BLaER1 treated with 17β-estradiol and CSF1 and Interleukin-3, amounts not matched to agents 10 nM and 100 nM (cell line): ENCODE measurements around the gene TLE2.

Experiments
- H3K27ac ChIP-seq, 11 experiments: shearing (Covaris generic); formaldehyde crosslinking; 2 replicates each; pipeline ENCODE4 v1.8.1; 2022
- H3K27me3 ChIP-seq, 11 experiments: shearing (Covaris generic); formaldehyde crosslinking; 2 replicates each; pipeline ENCODE4 v1.8.1; 2022
- H3K36me3 ChIP-seq, 11 experiments: shearing (Covaris generic); formaldehyde crosslinking; 2 replicates each; pipeline ENCODE4 v1.8.1; 2022
- H3K4me1 ChIP-seq, 10 experiments: shearing (Covaris generic); formaldehyde crosslinking; 2 replicates each; pipeline ENCODE4 v1.8.1; 2022
- H3K4me2 ChIP-seq, 11 experiments: shearing (Covaris generic); formaldehyde crosslinking; 2 replicates each; pipeline ENCODE4 v1.8.1; 2022
- H3K4me3 ChIP-seq, 10 experiments: shearing (Covaris generic); formaldehyde crosslinking; 2 replicates each; pipeline ENCODE4 v1.8.1; 2022
- H3K9ac ChIP-seq, 11 experiments: shearing (Covaris generic); formaldehyde crosslinking; 2 replicates each; pipeline ENCODE4 v1.8.1; 2022
- H3K9me3 ChIP-seq, 11 experiments: shearing (Covaris generic); formaldehyde crosslinking; replicated peaks in 1 of 11; 2 replicates each; pipeline ENCODE4 v1.8.1; 2022
- H4K20me1 ChIP-seq, 11 experiments: shearing (Covaris generic); formaldehyde crosslinking; 2 replicates each; pipeline ENCODE4 v1.8.1; 2022
- Cebpa-rat ChIP-seq, 11 experiments: shearing (Covaris generic); IDR thresholded peaks; 2 replicates each; pipeline ENCODE4 v1.8.1; 2022

The TLE2 gene

DNA sequence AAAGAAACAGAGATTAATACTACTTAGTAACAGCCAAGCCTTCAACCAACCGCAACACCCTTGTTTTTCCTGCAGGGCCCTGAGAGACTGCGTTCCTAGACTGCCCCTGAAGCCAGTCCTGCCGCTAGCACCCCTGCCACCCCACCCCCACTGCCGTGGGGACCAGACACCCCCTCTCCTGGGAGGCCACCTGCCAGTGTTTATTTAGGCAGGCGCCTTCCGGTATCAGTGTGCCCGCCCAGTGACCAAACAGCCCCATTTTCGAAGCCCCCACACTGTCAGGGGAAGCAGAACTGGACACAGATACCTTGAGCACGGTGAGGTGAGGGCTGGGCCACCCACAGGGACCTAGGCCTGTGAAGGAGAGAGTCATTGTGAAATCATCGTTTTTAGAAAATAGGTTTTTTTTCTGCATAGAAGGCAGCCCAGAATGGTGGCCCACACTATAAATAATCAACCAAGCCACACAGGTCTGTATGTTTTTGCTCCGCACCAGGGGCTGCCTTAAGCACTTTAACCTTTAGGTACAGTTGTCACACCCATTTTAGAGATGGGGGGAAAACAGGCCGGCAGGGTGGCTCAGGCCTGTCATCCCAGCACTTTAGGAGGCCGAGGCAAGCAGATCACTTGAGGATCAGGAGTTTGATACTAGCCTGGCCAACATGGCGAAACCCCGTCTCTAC lies 36.7 kb upstream of the TLE2 start:
- Histone ChIP-seq H3K27me3 (no peaks in the 10 kb centered on the region), H3K27ac (peak overlapping the region in 10 of 11 experiments; percentile 3 to 74 (median 58); a peak in 18 of 22 replicates), H3K4me2 (peak overlapping the region; percentile 63 to 87 (median 75)), H4K20me1 (peaks cover 0 to 6% (median 4%) of the 10 kb centered on the region in 11 experiments; a peak in 10 of 22 replicates), H3K9ac (peak overlapping the region; percentile 3 to 69 (median 48); a peak in 18 of 22 replicates), H3K4me1 (peaks cover 27 to 59% (median 49%) of the 10 kb centered on the region in 10 experiments), H3K9me3 (no peaks in the 10 kb centered on the region), H3K36me3 (peaks cover 0 to 3% (median 0%) of the 10 kb centered on the region in 11 experiments; a peak in 3 of 22 replicates), H3K4me3 (0 out of 20 replicates have a peak overlapping the region, but pooled peaks of 1 of the 10 experiments have one; percentile 1)
- TF ChIP-seq Cebpa-rat (IDR thresholded peaks at IDR 0.05) = peak in 2 of 11 experiments; percentile 5 to 9; a peak in 1 of 22 replicates

DNA sequence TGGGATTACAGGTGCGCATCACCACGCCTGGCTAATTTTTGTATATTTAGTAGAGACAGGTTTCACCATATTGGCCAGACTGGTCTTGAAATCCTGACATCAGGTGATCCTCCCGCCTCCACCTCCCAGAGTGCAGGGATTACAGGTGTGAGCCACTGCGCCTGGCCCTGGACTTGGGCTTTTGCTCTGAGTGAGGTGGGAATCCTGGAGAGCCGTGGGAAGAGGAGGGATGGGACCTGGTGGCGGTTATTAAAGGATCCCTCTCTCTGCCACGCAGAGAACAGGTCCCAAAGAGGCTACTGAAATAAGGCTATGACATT lies 34.9 kb upstream of the TLE2 start:
- Histone ChIP-seq H4K20me1 (peaks cover 14 to 24% (median 22%) of the 10 kb centered on the region in 11 experiments), H3K4me3 (no peak overlapping the region), H3K4me2 (peak overlapping the region; percentile 64 to 91 (median 83); a peak in 18 of 22 replicates), H3K9me3 (no peaks in the 10 kb centered on the region), H3K27me3 (no peaks in the 10 kb centered on the region), H3K9ac (peak overlapping the region in 3 of 11 experiments; percentile 88 to 98 (median 88); a peak in 4 of 22 replicates), H3K27ac (peak overlapping the region in 3 of 11 experiments; percentile 15 to 93 (median 86); a peak in 5 of 22 replicates), H3K4me1 (peaks cover 45 to 77% (median 68%) of the 10 kb centered on the region in 10 experiments), H3K36me3 (peaks cover 11 to 19% (median 13%) of the 10 kb centered on the region in 11 experiments)
- no peak for TF ChIP-seq Cebpa-rat (IDR thresholded peaks at IDR 0.05)

DNA sequence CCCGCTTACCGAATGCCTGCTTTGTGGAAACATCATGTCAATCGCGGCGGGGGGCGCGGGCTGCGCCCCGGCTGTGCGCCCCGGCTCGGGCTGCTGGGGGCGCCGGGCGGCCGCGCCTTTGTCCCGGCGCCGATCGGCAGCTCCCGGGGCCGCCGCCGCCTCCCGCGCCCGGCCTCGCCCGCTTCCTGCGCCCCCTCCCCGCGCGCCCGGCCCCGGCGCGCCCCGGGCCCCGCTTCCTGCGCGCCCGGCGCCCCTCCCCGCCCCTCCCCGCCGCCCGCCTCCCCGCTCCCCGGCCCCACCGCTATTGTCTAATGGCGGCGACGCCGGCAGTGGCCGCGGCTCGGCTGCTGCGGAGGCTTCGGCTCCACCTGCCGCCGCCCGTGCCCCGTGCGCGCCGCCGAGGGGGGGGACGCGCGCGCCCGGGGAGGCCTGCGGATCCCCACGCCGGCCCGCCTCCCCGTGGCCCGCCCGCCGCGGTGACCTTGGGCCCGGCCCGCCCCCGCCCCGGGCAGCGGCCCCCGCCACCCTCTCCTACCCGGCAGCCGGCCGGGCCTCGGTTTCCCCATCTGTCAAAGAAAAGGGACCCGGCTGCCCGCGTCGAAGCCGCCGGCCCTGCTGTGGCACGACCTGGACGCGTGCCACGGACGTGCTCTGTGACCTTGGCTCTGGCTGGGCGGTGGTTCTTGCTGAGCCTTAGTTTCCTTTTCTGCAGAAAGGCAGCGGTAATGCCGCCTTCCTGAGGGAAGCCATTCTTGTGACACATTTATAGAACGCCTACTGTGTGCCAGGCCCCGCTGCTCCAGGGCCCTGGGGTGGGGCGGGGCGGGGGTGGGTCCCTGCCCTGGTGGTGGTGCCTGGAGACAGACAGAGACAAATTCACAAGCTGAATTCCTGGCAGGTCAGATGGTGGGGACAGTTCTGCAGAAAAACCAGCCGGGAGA lies 33.4 kb upstream of the TLE2 start, which contains the start of gene TLE5:
TLE5 (minus strand) TSS at position 331 of the 941 bp plus-strand sequence; CDS start at position 36, 295 bp downstream.
- Histone ChIP-seq H3K27me3 (no peaks in the 10 kb centered on the region), H3K9ac (peak within 1 kb of the TSS; percentile 86 to 98 (median 95)), H3K36me3 (peaks cover 27 to 34% (median 28%) of the 10 kb centered on the region in 11 experiments), H3K4me1 (peaks cover 60 to 84% (median 75%) of the 10 kb centered on the region in 10 experiments), H3K27ac (peak within 1 kb of the TSS; percentile 85 to 96 (median 94)), H3K4me3 (peak within 1 kb of the TSS; percentile 77 to 94 (median 86)), H3K9me3 (no peaks in the 10 kb centered on the region), H3K4me2 (peak within 1 kb of the TSS; percentile 83 to 98 (median 93)), H4K20me1 (peaks cover 30 to 39% (median 37%) of the 10 kb centered on the region in 11 experiments)
- TF ChIP-seq Cebpa-rat (IDR thresholded peaks at IDR 0.05) = no peak

DNA sequence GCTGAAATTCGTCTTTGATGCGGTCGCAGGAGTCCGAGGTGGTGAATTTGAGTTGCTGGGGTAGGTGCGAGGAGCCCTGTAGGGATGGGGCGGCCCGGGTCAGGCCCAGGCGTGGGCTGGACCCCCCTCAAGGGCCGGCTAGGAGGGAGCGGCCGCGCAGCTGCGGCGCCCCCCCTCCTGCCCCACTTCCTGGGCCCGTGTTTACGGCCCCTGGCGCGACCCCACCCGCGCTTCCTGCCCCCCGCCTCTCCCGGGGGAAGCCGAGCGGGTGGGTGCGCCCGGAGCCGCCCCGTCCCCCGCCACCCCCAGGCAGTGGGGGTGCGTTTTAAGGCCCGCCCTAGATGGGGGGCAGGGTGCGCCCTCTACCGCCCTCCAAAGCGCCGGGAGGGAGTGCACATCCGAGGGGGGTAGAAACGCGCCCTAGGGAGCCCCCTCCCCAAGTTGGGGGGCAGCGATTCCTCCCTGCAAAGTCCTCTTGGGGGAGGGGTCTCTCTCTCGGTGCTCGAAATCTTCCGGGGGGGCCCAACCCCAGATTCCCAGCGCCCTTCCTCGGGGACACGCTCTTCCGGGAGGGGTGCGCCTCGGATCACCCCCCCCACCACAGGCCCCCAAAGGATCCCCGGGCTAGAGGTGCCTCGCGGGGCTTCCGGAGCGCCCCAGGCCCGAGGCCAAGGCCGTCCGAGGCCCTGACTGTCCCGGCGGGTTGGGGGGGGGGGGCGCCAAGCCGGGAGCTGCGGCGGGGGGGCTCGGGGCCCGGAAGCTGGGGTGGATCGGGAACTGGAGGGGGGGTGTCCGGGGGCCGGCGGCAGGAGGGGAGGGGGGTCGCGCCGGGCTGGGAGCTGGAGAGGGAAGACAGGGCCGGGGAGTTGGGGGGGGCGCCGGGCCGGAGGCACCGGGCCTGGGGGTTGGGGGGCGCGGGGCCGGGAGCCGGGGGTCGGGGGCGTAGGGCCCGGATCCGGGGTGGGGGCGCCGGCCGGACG lies 32.4 kb upstream of the TLE2 start:
- no peaks in the 10 kb centered on the region for H3K9me3 ChIP-seq
- H3K9ac ChIP-seq = peak overlapping the region; percentile 86 to 98 (median 95)
- peak overlapping the region; percentile 77 to 94 (median 86) for H3K4me3 ChIP-seq
- H3K27ac ChIP-seq = peak overlapping the region; percentile 85 to 96 (median 94)
- H3K4me2 ChIP-seq = peak overlapping the region; percentile 83 to 98 (median 93)
- H3K27me3 ChIP-seq = no peaks in the 10 kb centered on the region
- peaks cover 66 to 83% (median 80%) of the 10 kb centered on the region in 10 experiments for H3K4me1 ChIP-seq
- no peak for TF ChIP-seq Cebpa-rat (IDR thresholded peaks at IDR 0.05)
- peaks cover 36 to 44% (median 38%) of the 10 kb centered on the region in 11 experiments for H3K36me3 ChIP-seq
- H4K20me1 ChIP-seq = peaks cover 39 to 49% (median 46%) of the 10 kb centered on the region in 11 experiments

DNA sequence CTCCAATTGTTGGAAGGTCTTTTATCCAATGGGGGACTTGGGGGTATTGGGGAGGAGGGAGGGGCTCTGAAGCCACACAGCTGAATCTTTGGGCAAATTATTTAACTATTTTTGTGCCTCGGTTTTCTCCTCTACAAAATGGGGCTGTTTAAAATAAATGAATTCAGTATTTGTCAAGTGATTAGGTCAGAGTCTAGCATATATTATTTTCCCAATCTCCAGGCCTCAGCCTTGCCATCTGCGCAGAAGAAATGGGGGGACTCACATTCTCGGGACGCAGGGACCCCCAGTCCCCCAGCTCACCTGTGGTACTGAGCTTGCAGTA lies 31.7 kb upstream of the TLE2 start:
- Histone ChIP-seq H3K36me3 (peaks cover 40 to 47% (median 42%) of the 10 kb centered on the region in 11 experiments), H3K4me1 (peaks cover 64 to 81% (median 75%) of the 10 kb centered on the region in 10 experiments), H3K27ac (peak overlapping the region; percentile 85 to 96 (median 94)), H3K4me2 (peak overlapping the region; percentile 83 to 98 (median 93)), H4K20me1 (peaks cover 44 to 54% (median 49%) of the 10 kb centered on the region in 11 experiments), H3K9ac (peak overlapping the region; percentile 86 to 98 (median 95)), H3K9me3 (no peaks in the 10 kb centered on the region), H3K4me3 (peak overlapping the region; percentile 77 to 94 (median 86)), H3K27me3 (no peaks in the 10 kb centered on the region)
- no peak for TF ChIP-seq Cebpa-rat (IDR thresholded peaks at IDR 0.05)

DNA sequence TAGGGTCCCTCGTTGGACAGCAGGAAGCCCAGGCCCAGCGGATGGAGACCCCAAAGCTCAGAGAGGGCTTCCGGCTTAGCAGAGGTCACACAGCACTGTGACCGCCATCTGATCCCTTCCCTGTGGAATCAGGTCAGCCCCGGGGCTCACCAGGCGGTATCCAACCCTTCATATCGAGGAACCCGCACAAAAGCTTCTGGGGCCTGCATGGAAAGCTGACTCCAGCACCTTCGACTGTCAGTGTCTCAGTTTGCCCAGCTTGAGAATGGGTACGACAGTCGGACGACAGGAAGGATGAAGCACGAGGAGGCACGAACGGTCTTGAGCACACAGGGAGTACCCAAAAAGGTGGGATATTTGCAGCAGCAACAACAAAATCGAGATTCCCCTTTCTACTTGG lies 30.6 kb upstream of the TLE2 start:
- Histone ChIP-seq H3K36me3 (peaks cover 51 to 59% (median 54%) of the 10 kb centered on the region in 11 experiments), H3K9me3 (no peaks in the 10 kb centered on the region), H3K27me3 (no peaks in the 10 kb centered on the region), H3K27ac (peak overlapping the region in 6 of 11 experiments; percentile 91 to 96 (median 94); a peak in 6 of 22 replicates), H3K4me3 (peak overlapping the region in 7 of 10 experiments; percentile 77 to 94 (median 87); a peak in 11 of 20 replicates), H4K20me1 (peaks cover 55 to 66% (median 60%) of the 10 kb centered on the region in 11 experiments), H3K4me1 (peaks cover 61 to 81% (median 75%) of the 10 kb centered on the region in 10 experiments), H3K4me2 (peak overlapping the region; percentile 83 to 98 (median 93)), H3K9ac (peak overlapping the region in 9 of 11 experiments; percentile 17 to 96 (median 93); a peak in 13 of 22 replicates)
- TF ChIP-seq Cebpa-rat (IDR thresholded peaks at IDR 0.05) = no peak

DNA sequence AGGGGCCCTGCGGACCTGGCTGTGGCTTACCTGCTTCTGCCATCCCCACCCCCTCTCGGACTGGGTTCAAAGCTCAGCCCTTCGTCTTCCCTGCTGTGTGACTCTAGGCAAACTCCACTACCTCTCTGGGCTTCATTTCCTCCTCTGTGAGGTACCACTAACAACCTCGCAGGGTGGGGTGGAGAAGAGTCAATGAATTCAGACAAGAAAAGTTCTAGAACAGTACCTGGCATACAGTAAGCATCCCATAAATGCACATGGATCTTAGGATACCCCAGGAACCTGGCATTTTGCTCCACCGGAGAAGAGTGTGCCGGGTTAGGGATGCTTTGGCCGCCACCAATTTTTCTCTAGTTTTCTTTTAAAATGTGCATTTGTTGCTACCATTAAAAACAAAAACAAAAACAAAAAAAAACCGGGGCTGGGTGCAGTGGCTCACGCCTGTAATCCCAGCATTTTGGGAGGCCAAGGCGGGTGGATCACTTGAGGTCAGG lies 29.8 kb upstream of the TLE2 start:
- Histone ChIP-seq H3K27me3 (no peaks in the 10 kb centered on the region), H3K4me1 (peaks cover 57 to 78% (median 73%) of the 10 kb centered on the region in 10 experiments), H3K27ac (peak overlapping the region in 5 of 11 experiments; percentile 12 to 62 (median 27); a peak in 5 of 22 replicates), H4K20me1 (peaks cover 62 to 74% (median 67%) of the 10 kb centered on the region in 11 experiments), H3K9me3 (no peaks in the 10 kb centered on the region), H3K9ac (peak overlapping the region; percentile 19 to 95 (median 57); a peak in 19 of 22 replicates), H3K4me2 (peak overlapping the region; percentile 83 to 98 (median 93)), H3K36me3 (peaks cover 58 to 65% (median 61%) of the 10 kb centered on the region in 11 experiments), H3K4me3 (peak overlapping the region in 4 of 10 experiments; percentile 11 to 89 (median 33); a peak in 5 of 20 replicates)
- no peak for TF ChIP-seq Cebpa-rat (IDR thresholded peaks at IDR 0.05)
